OCI-LY3 (cell line): ENCODE data around the gene FEV.

Source experiments
- H2AFZ ChIP-seq: fragments of 200-600, 300-600 bp; shearing (Covaris generic); 2 replicates; pipeline ENCODE4 v1.6.0; 2014; ENCODE audit warnings: antibody characterized with exemption, low read depth, low read length
- H3K27ac ChIP-seq: fragments of 200-600, 300-600 bp; sonication (generic); 2 replicates; pipeline ENCODE4 v1.5.1; 2014; ENCODE audit warnings: mild to moderate bottlenecking, low read length, moderate library complexity, mixed read lengths
- H3K27me3 ChIP-seq: fragments of 200-600, 300-600 bp; sonication (generic); 2 replicates; pipeline ENCODE4 v1.6.1; 2014; ENCODE audit warnings: low read depth, low read length, mixed read lengths
- H3K36me3 ChIP-seq: fragments of 200-600, 300-600 bp; sonication (generic); replicated peaks from 2 replicates; pipeline ENCODE3; 2014; ENCODE audit warnings: low read depth, low read length, mixed read lengths
- H3K4me1 ChIP-seq: fragments of 300-600, 200-600 bp; sonication (generic); 2 replicates; pipeline ENCODE4 v1.6.1; 2014; ENCODE audit warnings: low read length, mixed read lengths
- H3K4me2 ChIP-seq: fragments of 200-600, 300-600 bp; sonication (generic); 2 replicates; pipeline ENCODE4 v1.6.1; 2014; ENCODE audit warnings: low read length, mixed read lengths
- H3K4me3 ChIP-seq: fragments of 300-600, 200-600 bp; sonication (generic); 2 replicates; pipeline ENCODE4 v1.5.1; 2014; ENCODE audit warnings: antibody characterized with exemption, mild to moderate bottlenecking, low read length, moderate library complexity
- H3K79me2 ChIP-seq: fragments of 300-600, 200-600 bp; shearing (Covaris generic); 2 replicates; pipeline ENCODE4 v1.6.1; 2014; ENCODE audit warnings: mild to moderate bottlenecking, low read length, mixed read lengths
- H3K9ac ChIP-seq: fragments of 300-600, 200-600 bp; shearing (Covaris generic); 2 replicates; pipeline ENCODE4 v1.6.0; 2014; ENCODE audit warnings: mild to moderate bottlenecking, low read length, moderate library complexity
- H3K9me3 ChIP-seq: fragments of 200-600, 300-600 bp; shearing (Covaris generic); 2 replicates; pipeline ENCODE4 v1.6.1; 2014; ENCODE audit warnings: low read length, mixed read lengths; ENCODE audit not compliant: insufficient read depth
- H4K20me1 ChIP-seq: fragments of 200-600, 300-600 bp; sonication (generic); 2 replicates; pipeline ENCODE4 v1.6.1; 2016; ENCODE audit warnings: low read length, mixed read lengths; ENCODE audit not compliant: insufficient read depth
- EZH2phosphoT487 ChIP-seq: fragments of 200-600 bp; shearing (Covaris generic); IDR thresholded peaks from 2 replicates; pipeline ENCODE4 v1.6.1; 2018; ENCODE audit warnings: antibody characterized with exemption, mixed run types, low read depth
- TF ChIP-seq, protein P1 (sequence below): fragments of 200-600, 300-600 bp; sonication (generic); IDR thresholded peaks from 2 replicates; pipeline ENCODE4 v1.5.1; 2014; ENCODE audit warnings: antibody characterized with exemption, low read length, low read depth

The FEV gene

DNA sequence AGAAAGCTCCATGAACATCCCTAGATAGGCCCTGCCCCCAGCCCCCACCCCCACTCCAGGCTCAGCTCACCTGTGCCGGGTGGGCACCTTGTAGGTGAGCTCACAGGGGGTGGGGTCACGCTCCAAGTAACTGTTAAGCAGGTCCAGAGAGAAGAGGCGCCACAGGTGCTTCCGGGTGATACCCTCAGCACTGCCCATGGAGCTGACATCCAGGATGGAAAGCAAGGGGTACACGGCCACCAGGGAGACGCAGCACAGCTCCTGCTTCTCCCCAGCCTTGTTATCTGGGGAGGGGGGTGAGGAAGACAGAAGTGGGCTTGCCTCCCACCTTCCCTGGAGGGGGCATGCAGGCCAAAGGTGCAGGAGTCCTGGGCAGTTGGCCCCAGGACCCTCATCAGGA lies 34.5 kb upstream of the FEV start:
- no peak overlapping the region for H3K4me3 ChIP-seq
- no peaks in the 10 kb centered on the region for H3K4me1 ChIP-seq
- no peaks in the 10 kb centered on the region for H3K27me3 ChIP-seq
- no peaks in the 10 kb centered on the region for H4K20me1 ChIP-seq
- H3K4me2 ChIP-seq = no peak overlapping the region
- no peaks in the 10 kb centered on the region for H3K36me3 ChIP-seq
- no peaks in the 10 kb centered on the region for H3K79me2 ChIP-seq
- TF ChIP-seq, protein P1, sequence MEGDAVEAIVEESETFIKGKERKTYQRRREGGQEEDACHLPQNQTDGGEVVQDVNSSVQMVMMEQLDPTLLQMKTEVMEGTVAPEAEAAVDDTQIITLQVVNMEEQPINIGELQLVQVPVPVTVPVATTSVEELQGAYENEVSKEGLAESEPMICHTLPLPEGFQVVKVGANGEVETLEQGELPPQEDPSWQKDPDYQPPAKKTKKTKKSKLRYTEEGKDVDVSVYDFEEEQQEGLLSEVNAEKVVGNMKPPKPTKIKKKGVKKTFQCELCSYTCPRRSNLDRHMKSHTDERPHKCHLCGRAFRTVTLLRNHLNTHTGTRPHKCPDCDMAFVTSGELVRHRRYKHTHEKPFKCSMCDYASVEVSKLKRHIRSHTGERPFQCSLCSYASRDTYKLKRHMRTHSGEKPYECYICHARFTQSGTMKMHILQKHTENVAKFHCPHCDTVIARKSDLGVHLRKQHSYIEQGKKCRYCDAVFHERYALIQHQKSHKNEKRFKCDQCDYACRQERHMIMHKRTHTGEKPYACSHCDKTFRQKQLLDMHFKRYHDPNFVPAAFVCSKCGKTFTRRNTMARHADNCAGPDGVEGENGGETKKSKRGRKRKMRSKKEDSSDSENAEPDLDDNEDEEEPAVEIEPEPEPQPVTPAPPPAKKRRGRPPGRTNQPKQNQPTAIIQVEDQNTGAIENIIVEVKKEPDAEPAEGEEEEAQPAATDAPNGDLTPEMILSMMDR = no peak
- no peak for TF ChIP-seq EZH2phosphoT487
- H3K9me3 ChIP-seq = no peaks in the 10 kb centered on the region
- H2AFZ ChIP-seq = no peak overlapping the region
- H3K9ac ChIP-seq = no peak overlapping the region
- H3K27ac ChIP-seq = no peak overlapping the region

- H3K36me3 ChIP-seq = no peaks in the 10 kb centered on the region
- H3K79me2 ChIP-seq = no peaks in the 10 kb centered on the region
- H3K4me1 ChIP-seq = no peaks in the 10 kb centered on the region
- TF ChIP-seq, protein P1 = no peak
- TF ChIP-seq EZH2phosphoT487 = no peak
- H2AFZ ChIP-seq = no peak overlapping the region
- H3K27me3 ChIP-seq = no peaks in the 10 kb centered on the region
- no peak overlapping the region for H3K9ac ChIP-seq
- H3K4me2 ChIP-seq = no peak overlapping the region
- H3K27ac ChIP-seq = no peak overlapping the region
- H3K9me3 ChIP-seq = no peaks in the 10 kb centered on the region
- H3K4me3 ChIP-seq = no peak overlapping the region
- no peaks in the 10 kb centered on the region for H4K20me1 ChIP-seq
Observed at GRCh38 chr2:219018726-219019125, 33.7 kb upstream of the FEV start.

- Histone ChIP-seq H2AFZ (no peak overlapping the region), H3K36me3 (no peaks in the 10 kb centered on the region), H3K9me3 (no peaks in the 10 kb centered on the region), H4K20me1 (no peaks in the 10 kb centered on the region), H3K27ac (no peak overlapping the region), H3K27me3 (no peaks in the 10 kb centered on the region), H3K4me1 (no peaks in the 10 kb centered on the region), H3K79me2 (no peaks in the 10 kb centered on the region), H3K4me2 (no peak overlapping the region), H3K4me3 (no peak overlapping the region), H3K9ac (no peak overlapping the region)
- no peak for TF ChIP-seq EZH2phosphoT487
- TF ChIP-seq, protein P1 = no peak
Observed at GRCh38 chr2:219018286-219018685, 33.3 kb upstream of the FEV start.

DNA sequence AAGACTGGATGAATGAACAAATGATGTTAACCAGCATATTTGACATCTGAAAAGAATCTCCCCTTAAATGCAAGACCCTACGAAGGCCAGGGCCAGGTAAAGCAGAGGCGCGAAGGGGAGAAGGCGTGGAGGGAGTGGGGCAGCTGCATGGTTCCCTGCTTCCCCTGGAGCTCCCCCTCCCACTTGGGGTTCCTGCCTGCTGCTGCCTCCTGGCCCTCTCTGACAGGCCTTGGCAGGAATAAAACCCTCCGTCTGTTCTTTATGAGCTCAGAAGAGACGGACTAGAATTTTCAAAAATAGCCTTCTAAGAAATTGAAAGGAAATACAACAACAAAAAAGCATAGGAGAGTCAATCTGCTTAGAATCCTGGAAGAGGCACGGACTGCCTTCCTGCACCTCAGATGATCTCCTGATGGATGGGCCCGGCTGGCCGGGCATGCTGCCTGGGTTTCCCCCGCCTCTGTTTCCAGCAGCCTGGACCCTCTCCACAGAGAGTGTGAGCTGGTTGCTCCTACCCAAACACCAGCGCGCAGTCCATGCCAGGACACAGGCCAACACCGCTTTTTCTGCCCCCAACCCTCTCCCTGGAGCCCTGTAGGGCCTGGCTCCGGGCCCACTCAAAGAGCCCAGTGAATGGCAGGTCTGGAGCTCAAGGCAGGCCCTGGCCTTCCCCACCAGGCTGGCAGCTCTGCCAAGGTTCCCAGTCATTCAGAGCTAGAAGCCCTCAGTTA lies 32.4 kb upstream of the FEV start:
- Histone ChIP-seq H4K20me1 (no peaks in the 10 kb centered on the region), H3K4me1 (no peaks in the 10 kb centered on the region), H3K4me2 (no peak overlapping the region), H3K27me3 (no peaks in the 10 kb centered on the region), H3K9ac (no peak overlapping the region), H3K36me3 (no peaks in the 10 kb centered on the region), H2AFZ (no peak overlapping the region), H3K27ac (no peak overlapping the region), H3K4me3 (no peak overlapping the region), H3K79me2 (no peaks in the 10 kb centered on the region), H3K9me3 (no peaks in the 10 kb centered on the region)
- TF ChIP-seq EZH2phosphoT487 = no peak
- TF ChIP-seq, protein P1 = no peak
